Panc1 (cell line): ENCODE data around the gene CARTPT. TPM values are rescaled to one million over a fixed set of nuclear protein-coding genes. Genes with fewer than 3 reads are reported as not detected.

Experiments
- ATAC-seq: fragments of 200-7000 bp; cut with Tn5 transposase; 2 replicates; pipeline ENCODE4 v1.9.1; 2020; ENCODE audit warnings: mild to moderate bottlenecking, moderate library complexity
- BruUV-seq: library from RNA; stranded (reverse); fragments of 400-500 nt; replicated peaks from 2 replicates; lab custom pipeline; 2021; lab: Mats Ljungman, UMichigan
- CTCF ChIA-PET: fragments of 300-600 bp; sonication (Branson Sonifier 250); formaldehyde crosslinking; loops from one replicate; lab custom pipeline; 2022; ENCODE audit warnings: antibody characterized with exemption; lab: Charles Lee
- POLR2A ChIA-PET: fragments of 300-600 bp; sonication (Branson Sonifier 250); formaldehyde crosslinking; loops from one replicate; lab custom pipeline; 2022; ENCODE audit warnings: antibody characterized with exemption; lab: Charles Lee
- DNase-seq: peaks from one replicate; pipeline ENCODE4 v3.0.0-alpha.2; 2010; ENCODE audit warnings: low read depth, low spot score
- H3K27ac ChIP-seq: 2 replicates; pipeline ENCODE4 v1.5.1; 2011; ENCODE audit warnings: mild to moderate bottlenecking, low read length, inconsistent platforms
- H3K27me3 ChIP-seq: fragments of 200-500 bp; sonication (Bioruptor generic); 2 replicates; pipeline ENCODE4 v1.6.0; 2014; ENCODE audit warnings: low read length, inconsistent platforms; ENCODE audit not compliant: control insufficient read depth, insufficient read depth
- H3K36me3 ChIP-seq: fragments of 200-500 bp; sonication (Bioruptor generic); 2 replicates; pipeline ENCODE4 v1.5.1; 2014; ENCODE audit warnings: inconsistent platforms, mild to moderate bottlenecking, low read length, moderate library complexity; ENCODE audit not compliant: control insufficient read depth, insufficient read depth
- H3K4me1 ChIP-seq: 2 replicates; pipeline ENCODE4 v1.5.1; 2011; ENCODE audit warnings: inconsistent platforms, mild to moderate bottlenecking, low read length, moderate library complexity; ENCODE audit not compliant: control insufficient read depth, insufficient read depth
- H3K4me3 ChIP-seq, 2 experiments: 2 replicates each; pipeline ENCODE4 v1.5.1; 2011 to 2012; ENCODE audit warnings: low read depth in 2 of 2, low read length in 2 of 2, mild to moderate bottlenecking in 2 of 2, inconsistent platforms in 1 of 2, moderate library complexity in 1 of 2
- H3K9me3 ChIP-seq: fragments of 200-500 bp; sonication (Bioruptor generic); 2 replicates; pipeline ENCODE4 v1.5.1; 2014; ENCODE audit warnings: low read depth, mild to moderate bottlenecking, inconsistent platforms, low read length, moderate library complexity; ENCODE audit not compliant: control insufficient read depth, insufficient read depth
- CTCF ChIP-seq: fragments of 450-650 bp; IDR thresholded peaks from 2 replicates; pipeline ENCODE4 v1.5.1; 2017; ENCODE audit warnings: mild to moderate bottlenecking
- POLR2AphosphoS5 ChIP-seq: IDR thresholded peaks from 2 replicates; pipeline ENCODE4 v1.6.1; 2012; ENCODE audit warnings: mild to moderate bottlenecking, low read depth, low read length, moderate library complexity
- REST ChIP-seq, 2 experiments: IDR thresholded peaks; 2 replicates each; pipeline ENCODE4 v1.6.1; 2011 to 2012; ENCODE audit warnings: low read depth in 2 of 2, control low read depth in 1 of 2, low read length in 1 of 2, mild to moderate bottlenecking in 1 of 2, moderate library complexity in 1 of 2; ENCODE audit not compliant: insufficient read depth in 1 of 2
- SIN3A ChIP-seq: IDR thresholded peaks from 2 replicates; pipeline ENCODE4 v1.6.1; 2012; ENCODE audit warnings: low read depth, mild to moderate bottlenecking, low read length, moderate library complexity, borderline replicate concordance; ENCODE audit not compliant: insufficient read depth
- TCF7L2 ChIP-seq: IDR thresholded peaks from 2 replicates; pipeline ENCODE4 v1.6.1; 2011; ENCODE audit warnings: mild to moderate bottlenecking, low read depth, low read length, inconsistent platforms
- in situ Hi-C: cut with HindIII; loops from 2 replicates; pipeline ENCODE4 v1.10.0; 2016; ENCODE audit warnings: low sequenced_read_pairs, low pct_unique_long_range_greater_than_20kb
- intact Hi-C: fragments of 100-400 bp; cut with micrococcal nuclease; formaldehyde crosslinking; loops from one replicate; pipeline ENCODE4 v1.10.0; 2022; ENCODE audit not compliant: unreplicated experiment
- total RNA-seq: library from RNA; stranded (reverse); gene quantifications from one replicate; pipeline ENCODE4 v1.2.1, GENCODE V29; 2021; ENCODE audit not compliant: unreplicated experiment

The CARTPT gene
- total RNA-seq, 1 experiment from 2014 or later: not detected

GRCh38 chr5:71737931-71738539 is 19.0 kb downstream of the CARTPT start:
- H3K27ac ChIP-seq: no peak overlapping the region
- H3K36me3 ChIP-seq: no peaks in the 10 kb centered on the region
- no peak overlapping the region for H3K4me3 ChIP-seq
- in situ Hi-C loops (no loop called here), intact Hi-C loops (no loop called here)
- ChIA-PET CTCF (no interaction called here), POLR2A (no interaction called here)
- no peak for TF ChIP-seq SIN3A
- no TSS peak for BruUV-seq
- no peaks in the 10 kb centered on the region for H3K9me3 ChIP-seq
- no peaks in the 10 kb centered on the region for H3K4me1 ChIP-seq
- ATAC-seq: no peak
- peaks cover 9% of the 10 kb centered on the region for H3K27me3 ChIP-seq
- no peak for DNase-seq

GRCh38 chr5:71738662-71739361 is 19.7 kb downstream of the CARTPT start:
- CTCF ChIA-PET: no interaction called here
- BruUV-seq: no TSS peak
- Histone ChIP-seq H3K36me3 (no peaks in the 10 kb centered on the region), H3K4me1 (no peaks in the 10 kb centered on the region), H3K4me3 (no peak overlapping the region), H3K27me3 (peaks cover 9% of the 10 kb centered on the region), H3K27ac (no peak overlapping the region), H3K9me3 (no peaks in the 10 kb centered on the region)
- in situ Hi-C loops: no loop called here
- TF ChIP-seq TCF7L2: no peak
- TF ChIP-seq SIN3A: no peak
- TF ChIP-seq POLR2AphosphoS5: no peak
- TF ChIP-seq CTCF: no peak
- TF ChIP-seq REST (IDR thresholded peaks at IDR 0.05; ENCODE audit: insufficient read depth in 1 of 2, low read depth in 2 of 2, low read length in 1 of 2): no peak
- intact Hi-C loops: no loop called here
- POLR2A ChIA-PET: no interaction called here
- no peak for DNase-seq
- ATAC-seq: no peak
